Panc1 (cell line): ENCODE measurements around the gene CHST1. TPM values are rescaled to one million over a fixed set of nuclear protein-coding genes. Genes with fewer than 3 reads are reported as not detected.

Source experiments
- ATAC-seq: fragments of 200-7000 bp; cut with Tn5 transposase; 2 replicates; pipeline ENCODE4 v1.9.1; 2020; ENCODE audit warnings: mild to moderate bottlenecking, moderate library complexity
- BruUV-seq: library from RNA; stranded (reverse); fragments of 400-500 nt; replicated peaks from 2 replicates; lab custom pipeline; 2021; lab: Mats Ljungman, UMichigan
- CTCF ChIA-PET: fragments of 300-600 bp; sonication (Branson Sonifier 250); formaldehyde crosslinking; loops from one replicate; lab custom pipeline; 2022; ENCODE audit warnings: antibody characterized with exemption; lab: Charles Lee
- POLR2A ChIA-PET: fragments of 300-600 bp; sonication (Branson Sonifier 250); formaldehyde crosslinking; loops from one replicate; lab custom pipeline; 2022; ENCODE audit warnings: antibody characterized with exemption; lab: Charles Lee
- DNase-seq: peaks from one replicate; pipeline ENCODE4 v3.0.0-alpha.2; 2010; ENCODE audit warnings: low read depth, low spot score
- H3K27ac ChIP-seq: 2 replicates; pipeline ENCODE4 v1.5.1; 2011; ENCODE audit warnings: mild to moderate bottlenecking, low read length, inconsistent platforms
- H3K27me3 ChIP-seq: fragments of 200-500 bp; sonication (Bioruptor generic); 2 replicates; pipeline ENCODE4 v1.6.0; 2014; ENCODE audit warnings: low read length, inconsistent platforms; ENCODE audit not compliant: control insufficient read depth, insufficient read depth
- H3K36me3 ChIP-seq: fragments of 200-500 bp; sonication (Bioruptor generic); 2 replicates; pipeline ENCODE4 v1.5.1; 2014; ENCODE audit warnings: inconsistent platforms, mild to moderate bottlenecking, low read length, moderate library complexity; ENCODE audit not compliant: control insufficient read depth, insufficient read depth
- H3K4me1 ChIP-seq: 2 replicates; pipeline ENCODE4 v1.5.1; 2011; ENCODE audit warnings: inconsistent platforms, mild to moderate bottlenecking, low read length, moderate library complexity; ENCODE audit not compliant: control insufficient read depth, insufficient read depth
- H3K4me3 ChIP-seq, 2 experiments: 2 replicates each; pipeline ENCODE4 v1.5.1; 2011 to 2012; ENCODE audit warnings: low read depth in 2 of 2, low read length in 2 of 2, mild to moderate bottlenecking in 2 of 2, inconsistent platforms in 1 of 2, moderate library complexity in 1 of 2
- H3K9me3 ChIP-seq: fragments of 200-500 bp; sonication (Bioruptor generic); 2 replicates; pipeline ENCODE4 v1.5.1; 2014; ENCODE audit warnings: low read depth, mild to moderate bottlenecking, inconsistent platforms, low read length, moderate library complexity; ENCODE audit not compliant: control insufficient read depth, insufficient read depth
- CTCF ChIP-seq: fragments of 450-650 bp; IDR thresholded peaks from 2 replicates; pipeline ENCODE4 v1.5.1; 2017; ENCODE audit warnings: mild to moderate bottlenecking
- POLR2AphosphoS5 ChIP-seq: IDR thresholded peaks from 2 replicates; pipeline ENCODE4 v1.6.1; 2012; ENCODE audit warnings: mild to moderate bottlenecking, low read depth, low read length, moderate library complexity
- REST ChIP-seq, 2 experiments: IDR thresholded peaks; 2 replicates each; pipeline ENCODE4 v1.6.1; 2011 to 2012; ENCODE audit warnings: low read depth in 2 of 2, control low read depth in 1 of 2, low read length in 1 of 2, mild to moderate bottlenecking in 1 of 2, moderate library complexity in 1 of 2; ENCODE audit not compliant: insufficient read depth in 1 of 2
- SIN3A ChIP-seq: IDR thresholded peaks from 2 replicates; pipeline ENCODE4 v1.6.1; 2012; ENCODE audit warnings: low read depth, mild to moderate bottlenecking, low read length, moderate library complexity, borderline replicate concordance; ENCODE audit not compliant: insufficient read depth
- TCF7L2 ChIP-seq: IDR thresholded peaks from 2 replicates; pipeline ENCODE4 v1.6.1; 2011; ENCODE audit warnings: mild to moderate bottlenecking, low read depth, low read length, inconsistent platforms
- in situ Hi-C: cut with HindIII; loops from 2 replicates; pipeline ENCODE4 v1.10.0; 2016; ENCODE audit warnings: low sequenced_read_pairs, low pct_unique_long_range_greater_than_20kb
- intact Hi-C: fragments of 100-400 bp; cut with micrococcal nuclease; formaldehyde crosslinking; loops from one replicate; pipeline ENCODE4 v1.10.0; 2022; ENCODE audit not compliant: unreplicated experiment
- total RNA-seq: library from RNA; stranded (reverse); gene quantifications from one replicate; pipeline ENCODE4 v1.2.1, GENCODE V29; 2021; ENCODE audit not compliant: unreplicated experiment

Gene CHST1
- total RNA-seq, 1 experiment from 2014 or later, result not detected

- in situ Hi-C loops, result no loop called here
- BruUV-seq, result no TSS peak
- ChIA-PET POLR2A (no interaction called here), CTCF (interaction anchor here (0.7 to 1.2 kb wide), 2 partner anchors 109 to 290 kb away, joined by 4 to 6 read pairs; no protein-coding TSS in a partner anchor)
- Histone ChIP-seq H3K9me3 (no peaks in the 10 kb centered on the region), H3K4me3 (no peak overlapping the region), H3K4me1 (peaks cover 3% of the 10 kb centered on the region; the same call in 1 of the 2 replicates), H3K27me3 (peaks cover 22% of the 10 kb centered on the region), H3K36me3 (no peaks in the 10 kb centered on the region), H3K27ac (no peak overlapping the region)
- no peak for DNase-seq
- TF ChIP-seq CTCF (no peak), REST (IDR thresholded peaks at IDR 0.05; ENCODE audit: insufficient read depth in 1 of 2, low read depth in 2 of 2, low read length in 1 of 2) (no peak), TCF7L2 (no peak), POLR2AphosphoS5 (no peak), SIN3A (no peak)
- no peak for ATAC-seq
- intact Hi-C loops, result no loop called here
Observed at GRCh38 chr11:45662096-45662664, 3.2 kb downstream of the CHST1 start.

- DNase-seq (no peak), ATAC-seq (no peak)
- peaks cover 3% of the 10 kb centered on the region; the same call in 1 of the 2 replicates for H3K4me1 ChIP-seq
- CTCF ChIA-PET, result interaction anchor here (0.7 to 1.2 kb wide), 2 partner anchors 110 to 289 kb away, joined by 4 to 6 read pairs; no protein-coding TSS in a partner anchor
- H3K4me3 ChIP-seq, result no peak overlapping the region
- no TSS peak for BruUV-seq
- H3K9me3 ChIP-seq, result no peaks in the 10 kb centered on the region
- H3K36me3 ChIP-seq, result no peaks in the 10 kb centered on the region
- TF ChIP-seq REST (IDR thresholded peaks at IDR 0.05; ENCODE audit: insufficient read depth in 1 of 2, low read depth in 2 of 2, low read length in 1 of 2) (no peak), TCF7L2 (no peak), CTCF (no peak), SIN3A (no peak), POLR2AphosphoS5 (no peak)
- POLR2A ChIA-PET, result no interaction called here
- H3K27ac ChIP-seq, result no peak overlapping the region
- in situ Hi-C loops, result no loop called here
- intact Hi-C loops, result no loop called here
- peaks cover 16% of the 10 kb centered on the region for H3K27me3 ChIP-seq
Observed at GRCh38 chr11:45661439-45662055, 3.9 kb downstream of the CHST1 start.
